PC-9 (cell line): ENCODE measurements around the gene REEP6. TPM values are rescaled to one million over a fixed set of nuclear protein-coding genes. Genes with fewer than 3 reads are reported as not detected.

Experiments
- BruUV-seq: library from RNA; stranded (reverse); fragments of 400-500 nt; replicated peaks from 2 replicates; lab custom pipeline; 2021; lab: Mats Ljungman, UMichigan
- CTCF ChIA-PET: fragments of 300-600 bp; sonication (Branson Sonifier 250); formaldehyde crosslinking; loops from one replicate; lab custom pipeline; 2022; ENCODE audit warnings: antibody characterized with exemption; lab: Charles Lee
- POLR2A ChIA-PET: fragments of 300-600 bp; sonication (Branson Sonifier 250); formaldehyde crosslinking; loops from one replicate; lab custom pipeline; 2022; ENCODE audit warnings: antibody characterized with exemption; ENCODE audit not compliant: unreplicated experiment; lab: Charles Lee
- DNase-seq, 2 experiments: peaks; one replicate each; pipeline versions ENCODE4 v3.0.0 to v3.0.0-alpha.2; 2015 to 2022; ENCODE audit warnings: mixed read lengths in 1 of 2
- H2AFZ ChIP-seq: fragments of 200-600 bp; sonication (generic); 2 replicates; pipeline ENCODE4 v1.8.1; 2017; ENCODE audit warnings: antibody characterized with exemption
- H3F3A ChIP-seq: fragments of 200-600 bp; sonication (generic); 2 replicates; pipeline ENCODE4 v1.8.1; 2017; ENCODE audit warnings: antibody characterized with exemption, mild to moderate bottlenecking, low read depth; ENCODE audit not compliant: insufficient read depth
- H3K27ac ChIP-seq: fragments of 200-600 bp; sonication (generic); 2 replicates; pipeline ENCODE4 v1.6.1; 2016; ENCODE audit warnings: mixed run types
- H3K27me3 ChIP-seq: fragments of 200-600 bp; sonication (generic); 2 replicates; pipeline ENCODE4 v1.6.1; 2016; ENCODE audit warnings: low read depth, mixed run types; ENCODE audit not compliant: insufficient read depth
- H3K36me3 ChIP-seq: fragments of 200-600 bp; sonication (generic); 2 replicates; pipeline ENCODE4 v1.6.1; 2016; ENCODE audit warnings: low read depth, mixed run types
- H3K4me1 ChIP-seq: fragments of 200-600 bp; sonication (generic); replicated peaks from 2 replicates; pipeline ENCODE4 v1.6.1; 2016; ENCODE audit warnings: mixed run types; ENCODE audit not compliant: insufficient read depth
- H3K4me2 ChIP-seq: fragments of 200-600 bp; sonication (generic); 2 replicates; pipeline ENCODE4 v1.6.1; 2017; ENCODE audit warnings: mixed run types
- H3K4me3 ChIP-seq: fragments of 200-600 bp; sonication (generic); 2 replicates; pipeline ENCODE4 v1.6.1; 2016; ENCODE audit warnings: mixed run types
- H3K79me2 ChIP-seq: fragments of 200-600 bp; sonication (generic); 2 replicates; pipeline ENCODE4 v1.6.1; 2017; ENCODE audit warnings: low read depth, mixed run types
- H3K9me2 ChIP-seq: fragments of 200-600 bp; sonication (generic); 2 replicates; pipeline ENCODE4 v1.8.1; 2017; ENCODE audit warnings: mild to moderate bottlenecking; ENCODE audit not compliant: insufficient read depth
- H3K9me3 ChIP-seq: fragments of 200-600 bp; sonication (generic); 2 replicates; pipeline ENCODE4 v1.8.1; 2016; ENCODE audit warnings: low read depth; ENCODE audit not compliant: insufficient read depth
- H4K20me1 ChIP-seq: fragments of 200-600 bp; sonication (generic); 2 replicates; pipeline ENCODE4 v1.8.1; 2017; ENCODE audit not compliant: insufficient read depth
- EZH2 ChIP-seq: fragments of 200-600 bp; sonication (generic); IDR thresholded peaks from 2 replicates; pipeline ENCODE4 v1.8.0; 2017; ENCODE audit warnings: antibody characterized with exemption, low read depth
- intact Hi-C: fragments of 100-400 bp; cut with micrococcal nuclease; formaldehyde crosslinking; loops from one replicate; pipeline ENCODE4 v1.10.0; 2022; ENCODE audit not compliant: unreplicated experiment
- total RNA-seq: library from RNA; stranded (reverse); gene quantifications from 2 replicates; pipeline ENCODE4 v1.2.3, GENCODE V29; 2021
- TF ChIP-seq, protein P1 (sequence below): fragments of 200-600 bp; sonication (generic); conservative IDR thresholded peaks from 2 replicates; pipeline ENCODE4 v1.6.1; 2017; ENCODE audit warnings: mixed run types, antibody characterized with exemption, mild to moderate bottlenecking, moderate library complexity

REEP6 gene
- total RNA-seq, 1 experiment from 2014 or later = 39.5 TPM

DNA sequence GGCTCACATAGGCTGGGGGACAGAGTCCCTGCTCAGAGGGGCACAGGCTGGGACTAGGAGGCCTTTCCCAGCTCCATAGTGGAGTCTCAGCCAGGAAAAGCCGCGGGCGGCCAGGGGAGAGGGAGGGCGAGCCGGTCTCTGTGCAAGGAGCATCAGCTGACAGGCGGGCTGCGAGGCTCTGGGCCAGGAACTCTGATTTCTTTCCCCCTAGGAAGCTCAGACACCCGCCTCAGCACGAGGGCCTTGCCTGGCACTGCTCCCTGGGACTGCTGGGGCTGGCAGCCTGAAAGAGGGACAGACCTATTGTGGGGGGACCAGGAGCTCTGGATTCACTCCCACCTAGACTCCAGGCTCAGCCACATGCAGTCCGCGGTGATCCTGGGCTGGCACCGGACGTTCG lies 30.7 kb downstream of the REEP6 start:
- Histone ChIP-seq H2AFZ (no peak overlapping the region), H3F3A (no peaks in the 10 kb centered on the region), H3K27me3 (no peaks in the 10 kb centered on the region), H3K79me2 (no peaks in the 10 kb centered on the region), H3K36me3 (no peaks in the 10 kb centered on the region), H3K4me2 (no peak overlapping the region), H3K4me1 (no peaks in the 10 kb centered on the region), H3K9me2 (no peaks in the 10 kb centered on the region), H3K9me3 (no peaks in the 10 kb centered on the region), H3K4me3 (no peak overlapping the region), H3K27ac (no peak overlapping the region), H4K20me1 (no peaks in the 10 kb centered on the region)
- no peak for DNase-seq
- intact Hi-C loops = no loop called here
- CTCF ChIA-PET = interaction anchor here (0.5 kb wide), 1 partner anchor 305 kb away, joined by 21 read pairs; no protein-coding TSS in a partner anchor
- BruUV-seq = no TSS peak
- TF ChIP-seq, protein P1, sequence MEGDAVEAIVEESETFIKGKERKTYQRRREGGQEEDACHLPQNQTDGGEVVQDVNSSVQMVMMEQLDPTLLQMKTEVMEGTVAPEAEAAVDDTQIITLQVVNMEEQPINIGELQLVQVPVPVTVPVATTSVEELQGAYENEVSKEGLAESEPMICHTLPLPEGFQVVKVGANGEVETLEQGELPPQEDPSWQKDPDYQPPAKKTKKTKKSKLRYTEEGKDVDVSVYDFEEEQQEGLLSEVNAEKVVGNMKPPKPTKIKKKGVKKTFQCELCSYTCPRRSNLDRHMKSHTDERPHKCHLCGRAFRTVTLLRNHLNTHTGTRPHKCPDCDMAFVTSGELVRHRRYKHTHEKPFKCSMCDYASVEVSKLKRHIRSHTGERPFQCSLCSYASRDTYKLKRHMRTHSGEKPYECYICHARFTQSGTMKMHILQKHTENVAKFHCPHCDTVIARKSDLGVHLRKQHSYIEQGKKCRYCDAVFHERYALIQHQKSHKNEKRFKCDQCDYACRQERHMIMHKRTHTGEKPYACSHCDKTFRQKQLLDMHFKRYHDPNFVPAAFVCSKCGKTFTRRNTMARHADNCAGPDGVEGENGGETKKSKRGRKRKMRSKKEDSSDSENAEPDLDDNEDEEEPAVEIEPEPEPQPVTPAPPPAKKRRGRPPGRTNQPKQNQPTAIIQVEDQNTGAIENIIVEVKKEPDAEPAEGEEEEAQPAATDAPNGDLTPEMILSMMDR = no peak
- TF ChIP-seq EZH2 = no peak
- POLR2A ChIA-PET = no interaction called here

GRCh38 chr19:1522061-1522460 lies 31.1 kb downstream of the REEP6 start:
- H3K9me3 ChIP-seq = no peaks in the 10 kb centered on the region
- H3K4me1 ChIP-seq = no peaks in the 10 kb centered on the region
- no peak for DNase-seq
- POLR2A ChIA-PET = no interaction called here
- no peak overlapping the region for H3K27ac ChIP-seq
- intact Hi-C loops = no loop called here
- CTCF ChIA-PET = interaction anchor here (0.5 kb wide), 1 partner anchor 304 kb away, joined by 21 read pairs; no protein-coding TSS in a partner anchor
- no peaks in the 10 kb centered on the region for H3K79me2 ChIP-seq
- H4K20me1 ChIP-seq = no peaks in the 10 kb centered on the region
- no peaks in the 10 kb centered on the region for H3K36me3 ChIP-seq
- no peak overlapping the region for H3K4me3 ChIP-seq
- H3K9me2 ChIP-seq = no peaks in the 10 kb centered on the region
- no peak for TF ChIP-seq EZH2
- TF ChIP-seq, protein P1 = no peak
- H2AFZ ChIP-seq = no peak overlapping the region
- no TSS peak for BruUV-seq
- H3F3A ChIP-seq = no peaks in the 10 kb centered on the region
- no peak overlapping the region for H3K4me2 ChIP-seq
- H3K27me3 ChIP-seq = no peaks in the 10 kb centered on the region

GRCh38 chr19:1522838-1523237 lies 31.9 kb downstream of the REEP6 start:
- Histone ChIP-seq H3K27ac (no peak overlapping the region), H3K36me3 (no peaks in the 10 kb centered on the region), H3K4me3 (no peak overlapping the region), H3K9me3 (no peaks in the 10 kb centered on the region), H3K9me2 (no peaks in the 10 kb centered on the region), H3K4me2 (no peak overlapping the region), H3K79me2 (no peaks in the 10 kb centered on the region), H3F3A (no peaks in the 10 kb centered on the region), H2AFZ (no peak overlapping the region), H3K4me1 (no peaks in the 10 kb centered on the region), H3K27me3 (no peaks in the 10 kb centered on the region), H4K20me1 (no peaks in the 10 kb centered on the region)
- CTCF ChIA-PET = no interaction called here
- DNase-seq = no peak
- intact Hi-C loops = no loop called here
- POLR2A ChIA-PET = no interaction called here
- no peak for TF ChIP-seq EZH2
- TF ChIP-seq, protein P1 = no peak
- no TSS peak for BruUV-seq
